ENCODE measurements around the gene MARCHF4. TPM values are rescaled to one million over a fixed set of nuclear protein-coding genes. Genes with fewer than 3 reads are reported as not detected.
A peak's percentile ranks its signal among the peaks of the same experiment; 100 is the strongest.

MARCHF4 gene
- 0.26 and 0.33 TPM in 2 replicates for total RNA-seq (2021)
- long read RNA-seq, full-length matches to known transcripts = 1 of 1 reads
- long read RNA-seq, partial matches to known transcripts = 0 of 1 reads
- long read RNA-seq, other reads (novel, unspliced or antisense) = 0 of 1 reads

- no CpG with 5 or more reads among the region's 60 CpGs for WGBS (ENCODE audit: extremely low coverage, insufficient read length, low lambda C conversion rate)
- Histone ChIP-seq H3K79me1 (ENCODE audit: insufficient read depth, low read depth, low read length, poor library complexity, severe bottlenecking) (no peaks in the 10 kb centered on the region), H4K91ac (ENCODE audit: insufficient read length, low read depth, low read length) (no peak within 1 kb of the TSS), H4K20me1 (ENCODE audit: control insufficient read depth, insufficient read depth, insufficient read length) (no peaks in the 10 kb centered on the region), H4K8ac (replicated peaks; ENCODE audit: insufficient read length, low read depth, low read length) (no peak within 1 kb of the TSS), H3K18ac (ENCODE audit: insufficient read length, low read depth, low read length) (no peak within 1 kb of the TSS), H3T11ph (ENCODE audit: low read length) (no peak within 1 kb of the TSS), H3K27ac (ENCODE audit: insufficient read length, low read depth, low read length) (no peak within 1 kb of the TSS), H2BK5ac (ENCODE audit: insufficient read length, low read length) (no peak within 1 kb of the TSS), H3K4me1 (ENCODE audit: insufficient read depth, low read length) (peaks cover 5% of the 10 kb centered on the region; the same call in 1 of the 2 replicates), H3K4me2 (ENCODE audit: insufficient read depth, insufficient read length, low read length) (peak within 1 kb of the TSS; percentile 96), H3K79me2 (ENCODE audit: insufficient read depth, low read length) (no peaks in the 10 kb centered on the region), H3K9ac (ENCODE audit: extremely low read depth, insufficient read length, low read length) (no peak within 1 kb of the TSS), H3K23me2 (ENCODE audit: insufficient read length, low read depth, low read length, poor library complexity, severe bottlenecking) (peaks cover 20% of the 10 kb centered on the region), H4K5ac (ENCODE audit: insufficient read length, low read depth, low read length) (no peak within 1 kb of the TSS), H3K56ac (ENCODE audit: insufficient read length, low read depth, low read length) (no peak within 1 kb of the TSS), H2AFZ (ENCODE audit: low read length) (no peak within 1 kb of the TSS), H2BK12ac (ENCODE audit: insufficient read length, low read depth, low read length) (no peak within 1 kb of the TSS), H2AK5ac (ENCODE audit: insufficient read length, low read length) (no peak within 1 kb of the TSS), H3K23ac (ENCODE audit: insufficient read length, low read depth, low read length) (no peak within 1 kb of the TSS), H3K14ac (ENCODE audit: insufficient read depth, low read length) (no peak within 1 kb of the TSS), H2BK120ac (ENCODE audit: low read depth, low read length, poor library complexity, severe bottlenecking) (no peak within 1 kb of the TSS), H2BK20ac (ENCODE audit: low read depth, low read length, poor library complexity, severe bottlenecking) (no peak within 1 kb of the TSS), H3K27me3 (ENCODE audit: insufficient read depth, low read length) (peaks cover 6% of the 10 kb centered on the region; the same call in 1 of the 2 replicates), H3K9me3 (ENCODE audit: control insufficient read depth, low read depth, low read length) (no peaks in the 10 kb centered on the region), H2BK15ac (ENCODE audit: low read depth, low read length) (no peak within 1 kb of the TSS), H3K4ac (ENCODE audit: low read depth, low read length) (no peak within 1 kb of the TSS)
- DNase-seq = peak; percentile 88
- Mint-ChIP-seq H3K4me3 (peak within 1 kb of the TSS; percentile 72 to 92), H3K9me3 (no peaks in the 10 kb centered on the region), H3K4me1 (peaks cover 25 to 37% of the 10 kb centered on the region in 2 experiments), H3K27me3 (ENCODE audit: low read depth) (peaks cover 67% of the 10 kb centered on the region), H3K27ac (peak within 1 kb of the TSS in 1 of 3 experiments; percentile 24; a peak in 1 of 7 replicates), H3K36me3 (ENCODE audit: insufficient read depth in 1 of 3, low read depth in 3 of 3) (no peaks in the 10 kb centered on the region)
- TF ChIP-seq, protein P1, sequence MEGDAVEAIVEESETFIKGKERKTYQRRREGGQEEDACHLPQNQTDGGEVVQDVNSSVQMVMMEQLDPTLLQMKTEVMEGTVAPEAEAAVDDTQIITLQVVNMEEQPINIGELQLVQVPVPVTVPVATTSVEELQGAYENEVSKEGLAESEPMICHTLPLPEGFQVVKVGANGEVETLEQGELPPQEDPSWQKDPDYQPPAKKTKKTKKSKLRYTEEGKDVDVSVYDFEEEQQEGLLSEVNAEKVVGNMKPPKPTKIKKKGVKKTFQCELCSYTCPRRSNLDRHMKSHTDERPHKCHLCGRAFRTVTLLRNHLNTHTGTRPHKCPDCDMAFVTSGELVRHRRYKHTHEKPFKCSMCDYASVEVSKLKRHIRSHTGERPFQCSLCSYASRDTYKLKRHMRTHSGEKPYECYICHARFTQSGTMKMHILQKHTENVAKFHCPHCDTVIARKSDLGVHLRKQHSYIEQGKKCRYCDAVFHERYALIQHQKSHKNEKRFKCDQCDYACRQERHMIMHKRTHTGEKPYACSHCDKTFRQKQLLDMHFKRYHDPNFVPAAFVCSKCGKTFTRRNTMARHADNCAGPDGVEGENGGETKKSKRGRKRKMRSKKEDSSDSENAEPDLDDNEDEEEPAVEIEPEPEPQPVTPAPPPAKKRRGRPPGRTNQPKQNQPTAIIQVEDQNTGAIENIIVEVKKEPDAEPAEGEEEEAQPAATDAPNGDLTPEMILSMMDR (conservative IDR thresholded peaks at IDR 0.05) = no peak
These were observed at the start of gene MARCHF4 for GRCh38 chr2:216371721-216372702. MARCHF4 (minus strand) TSS chr2:216372483; CDS start chr2:216370260, 2,223 bp downstream.
